ENCODE results near the gene MED23. TPM values are rescaled to one million over a fixed set of nuclear protein-coding genes. Genes with fewer than 3 reads are reported as not detected.

Gene MED23
- polyA plus RNA-seq, 1 donor: 39.9 TPM

DNA sequence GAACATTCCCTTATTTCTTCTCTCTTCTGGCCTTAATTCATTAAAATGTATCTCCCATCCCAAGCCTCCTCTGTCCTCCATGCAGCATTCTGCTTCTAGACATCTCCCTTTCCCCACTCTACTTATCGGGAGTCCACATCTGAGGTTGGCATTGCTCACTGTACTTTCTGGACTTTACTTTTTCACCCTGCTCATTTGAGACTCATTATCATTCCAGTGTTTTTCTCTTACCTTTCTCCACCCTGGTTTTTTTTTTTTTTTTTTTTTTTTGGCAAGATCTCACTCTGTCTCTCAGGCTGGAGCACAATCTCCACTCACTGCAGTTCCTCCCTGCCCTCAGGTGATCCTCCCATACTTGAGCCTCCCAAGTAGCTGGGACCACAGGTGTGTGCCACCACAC is 13.5 kb upstream of the MED23 start:
- WGBS (ENCODE audit: insufficient coverage, low lambda C conversion rate): 71% methylated on average over 1 of the region's 1 CpG
- Histone ChIP-seq H3K4me3 (ENCODE audit: low read length) (no peak overlapping the region), H3K9me3 (ENCODE audit: control insufficient read depth, low read depth, low read length) (no peaks in the 10 kb centered on the region), H3K36me3 (ENCODE audit: control insufficient read depth, insufficient read depth, low read length) (peaks cover 3% of the 10 kb centered on the region), H3K27ac (ENCODE audit: low read length) (no peak overlapping the region), H3K27me3 (ENCODE audit: control insufficient read depth, insufficient read depth, low read length) (no peaks in the 10 kb centered on the region), H3K4me1 (ENCODE audit: control insufficient read depth, insufficient read depth, low read length) (peaks cover 18% of the 10 kb centered on the region)
- peak in 1 of 2 donors; percentile 22 for DNase-seq

DNA sequence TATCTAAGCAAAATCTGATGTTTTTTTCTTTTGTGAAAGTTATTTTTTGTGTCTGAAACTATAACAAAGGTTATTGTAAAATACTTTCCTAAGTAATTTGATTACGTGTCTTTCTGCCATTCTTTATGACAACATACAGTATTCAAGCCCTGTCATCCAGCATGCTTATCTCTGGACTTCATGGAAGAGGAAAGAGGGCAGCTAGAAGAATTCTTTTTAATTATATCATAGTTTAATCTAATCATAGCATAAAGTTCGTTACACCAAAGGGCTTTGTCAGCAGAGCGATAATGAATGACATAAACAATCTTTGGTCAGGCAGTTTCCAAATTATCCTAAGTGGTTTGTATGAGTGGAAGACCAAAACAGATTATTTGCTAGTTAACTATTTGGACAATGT is 12.5 kb upstream of the MED23 start:
- Histone ChIP-seq H3K27ac (ENCODE audit: low read length) (no peak overlapping the region), H3K4me1 (ENCODE audit: control insufficient read depth, insufficient read depth, low read length) (peaks cover 23% of the 10 kb centered on the region), H3K4me3 (ENCODE audit: low read length) (no peak overlapping the region), H3K9me3 (ENCODE audit: control insufficient read depth, low read depth, low read length) (no peaks in the 10 kb centered on the region), H3K27me3 (ENCODE audit: control insufficient read depth, insufficient read depth, low read length) (no peaks in the 10 kb centered on the region), H3K36me3 (ENCODE audit: control insufficient read depth, insufficient read depth, low read length) (peaks cover 3% of the 10 kb centered on the region)
- no peak for DNase-seq
- WGBS (ENCODE audit: insufficient coverage, low lambda C conversion rate): 60% methylated on average over 1 of the region's 3 CpGs

DNA sequence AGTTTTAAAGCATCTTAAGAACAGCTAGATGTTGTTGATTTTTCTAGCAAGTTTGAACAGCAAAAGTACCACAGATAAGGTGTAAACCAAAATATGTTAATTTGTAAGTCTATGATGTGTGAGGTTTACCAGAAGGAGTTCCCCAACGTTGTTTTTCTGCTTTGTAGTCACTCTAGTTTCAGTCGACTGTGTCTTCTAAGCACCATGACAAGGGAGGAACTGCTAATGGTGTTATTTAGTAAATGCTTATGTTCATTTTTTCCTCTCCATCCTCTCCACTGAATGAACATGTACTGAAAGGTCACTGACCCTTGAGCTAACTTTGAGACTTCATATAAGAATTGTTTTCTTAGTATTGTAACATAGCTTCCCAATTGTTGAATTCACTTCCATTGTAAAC is 12.1 kb upstream of the MED23 start:
- Histone ChIP-seq H3K27me3 (ENCODE audit: control insufficient read depth, insufficient read depth, low read length) (no peaks in the 10 kb centered on the region), H3K4me1 (ENCODE audit: control insufficient read depth, insufficient read depth, low read length) (peaks cover 26% of the 10 kb centered on the region), H3K27ac (ENCODE audit: low read length) (peak overlapping the region; percentile 2), H3K4me3 (ENCODE audit: low read length) (no peak overlapping the region), H3K9me3 (ENCODE audit: control insufficient read depth, low read depth, low read length) (no peaks in the 10 kb centered on the region), H3K36me3 (ENCODE audit: control insufficient read depth, insufficient read depth, low read length) (peaks cover 3% of the 10 kb centered on the region)
- no CpG with 5 or more reads among the region's 2 CpGs for WGBS (ENCODE audit: insufficient coverage, low lambda C conversion rate)
- no peak for DNase-seq

DNA sequence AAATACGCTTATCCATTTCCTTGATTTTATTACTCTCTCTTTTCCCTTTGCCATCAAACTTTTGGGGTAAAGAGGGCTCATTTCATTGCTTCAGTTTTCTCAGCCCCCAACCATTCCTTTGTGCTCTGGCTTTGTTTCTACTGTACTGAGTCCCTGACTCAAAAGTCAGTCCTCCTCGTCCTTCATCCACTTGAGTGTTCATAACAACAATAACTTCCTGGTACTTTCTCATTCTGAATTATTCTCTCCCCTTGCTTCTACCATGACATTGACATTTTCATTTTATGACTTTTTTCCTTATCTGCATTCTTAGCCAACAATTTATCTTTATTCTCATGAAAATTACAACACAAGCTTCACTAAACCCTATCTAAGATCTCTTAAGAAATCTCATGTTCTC is 10.0 kb upstream of the MED23 start:
- 54% methylated on average over 2 of the region's 2 CpGs for WGBS (ENCODE audit: insufficient coverage, low lambda C conversion rate)
- H3K36me3 ChIP-seq (ENCODE audit: control insufficient read depth, insufficient read depth, low read length): no peaks in the 10 kb centered on the region
- DNase-seq: peak in 1 of 2 donors; percentile 46
- H3K4me1 ChIP-seq (ENCODE audit: control insufficient read depth, insufficient read depth, low read length): peaks cover 28% of the 10 kb centered on the region
- H3K9me3 ChIP-seq (ENCODE audit: control insufficient read depth, low read depth, low read length): no peaks in the 10 kb centered on the region
- H3K4me3 ChIP-seq (ENCODE audit: low read length): peak overlapping the region; percentile 41
- peak overlapping the region; percentile 72 for H3K27ac ChIP-seq (ENCODE audit: low read length)
- no peaks in the 10 kb centered on the region for H3K27me3 ChIP-seq (ENCODE audit: control insufficient read depth, insufficient read depth, low read length)

DNA sequence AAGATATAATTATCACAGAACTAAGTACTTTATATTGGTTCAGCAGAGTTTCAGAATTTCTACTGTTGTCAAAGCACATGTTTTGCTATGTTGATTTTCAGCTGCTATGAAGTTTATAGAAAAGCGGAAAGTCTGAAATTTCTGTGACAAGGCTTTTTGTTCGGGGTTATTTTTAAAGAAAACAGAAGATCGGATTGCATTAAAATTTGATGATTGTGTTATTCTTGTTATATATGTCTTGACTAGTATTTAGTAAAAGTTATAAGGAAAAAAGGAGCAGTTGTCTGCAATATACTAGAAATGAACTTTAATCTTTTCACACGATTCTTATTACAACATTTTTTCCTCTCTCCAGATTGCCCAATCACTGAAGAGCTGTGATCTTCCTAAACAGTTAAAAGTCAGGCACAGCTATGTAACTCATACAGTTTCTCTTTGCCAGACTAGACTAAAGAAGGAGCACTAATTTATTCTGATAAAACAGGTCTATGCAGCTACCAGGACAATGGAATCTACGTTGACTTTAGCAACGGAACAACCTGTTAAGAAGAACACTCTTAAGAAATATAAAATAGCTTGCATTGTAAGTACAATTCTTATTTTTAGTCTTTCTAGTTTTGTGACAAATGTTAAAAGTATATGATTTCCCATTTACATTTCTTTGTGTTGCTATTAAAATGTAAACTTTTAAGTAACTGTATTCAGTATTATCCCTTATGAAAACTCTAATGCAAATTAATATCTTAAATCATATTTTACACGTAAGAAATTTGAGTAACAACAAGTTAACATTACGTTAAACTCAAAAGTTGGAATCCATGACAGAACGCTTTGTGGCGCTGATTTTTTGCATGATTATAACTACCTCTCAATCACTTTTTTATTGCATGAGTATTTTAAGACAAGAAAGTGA is 9.1 kb upstream of the MED23 start, which contains the start of gene ENPP3:
TSS of gene ENPP3 (plus strand) at position 423 of the 913 bp plus-strand sequence. CDS start at position 506, 83 bp downstream.
- WGBS (ENCODE audit: insufficient coverage, low lambda C conversion rate): 90% methylated on average over 7 of the region's 10 CpGs
- Histone ChIP-seq H3K27ac (ENCODE audit: low read length) (peak within 1 kb of the TSS; percentile 88), H3K36me3 (ENCODE audit: control insufficient read depth, insufficient read depth, low read length) (no peaks in the 10 kb centered on the region), H3K27me3 (ENCODE audit: control insufficient read depth, insufficient read depth, low read length) (no peaks in the 10 kb centered on the region), H3K9me3 (ENCODE audit: control insufficient read depth, low read depth, low read length) (no peaks in the 10 kb centered on the region), H3K4me1 (ENCODE audit: control insufficient read depth, insufficient read depth, low read length) (peaks cover 23% of the 10 kb centered on the region), H3K4me3 (ENCODE audit: low read length) (peak within 1 kb of the TSS; percentile 41)
- DNase-seq: peak; percentile 63 to 87

DNA sequence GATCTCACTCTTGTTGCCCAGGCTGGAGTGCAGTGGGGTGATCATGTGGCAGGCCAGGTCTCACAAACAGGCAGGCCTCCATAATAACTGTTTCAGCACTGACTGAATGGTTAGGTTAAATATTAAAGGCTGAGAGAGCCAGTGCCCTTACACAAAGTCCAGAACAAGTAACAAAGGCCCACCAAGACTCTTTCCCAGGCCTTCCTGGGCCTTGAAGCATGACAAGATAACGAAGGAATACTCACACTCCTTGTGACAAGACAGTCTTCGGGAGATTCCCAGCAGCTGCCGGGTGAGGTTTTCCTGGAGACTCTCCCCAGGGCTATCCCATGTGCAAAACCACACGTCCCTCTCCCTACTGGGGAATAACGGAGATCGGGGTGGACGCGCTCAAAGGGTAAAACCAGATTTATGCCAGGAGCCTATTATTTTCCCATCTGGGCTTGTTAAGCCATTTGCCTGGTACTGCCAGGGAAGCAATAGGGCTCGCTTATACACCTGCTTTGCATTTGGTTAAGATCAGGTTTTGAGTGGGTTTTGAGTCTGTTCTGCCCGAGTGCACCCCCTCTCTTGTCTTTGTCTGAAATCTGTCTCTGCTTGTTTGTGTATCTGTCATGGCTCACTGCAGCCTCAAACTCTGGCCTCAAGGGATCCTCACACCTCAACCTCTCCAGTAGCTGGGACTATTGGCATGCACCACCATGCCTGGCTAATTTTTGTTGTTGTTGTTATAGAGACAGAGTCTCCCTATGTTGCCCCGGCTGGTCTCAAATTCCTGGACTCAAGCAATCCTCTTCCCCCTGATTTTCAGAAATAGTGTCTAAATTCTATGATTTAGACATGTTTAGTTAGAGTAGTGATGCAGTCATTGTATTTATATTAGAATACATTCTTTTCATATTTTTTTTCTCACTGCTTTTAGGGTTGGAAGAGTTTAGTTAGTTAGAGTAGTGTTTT is 7.6 kb upstream of the MED23 start:
- no peaks in the 10 kb centered on the region for H3K27me3 ChIP-seq (ENCODE audit: control insufficient read depth, insufficient read depth, low read length)
- peak; percentile 71 to 83 for DNase-seq

DNA sequence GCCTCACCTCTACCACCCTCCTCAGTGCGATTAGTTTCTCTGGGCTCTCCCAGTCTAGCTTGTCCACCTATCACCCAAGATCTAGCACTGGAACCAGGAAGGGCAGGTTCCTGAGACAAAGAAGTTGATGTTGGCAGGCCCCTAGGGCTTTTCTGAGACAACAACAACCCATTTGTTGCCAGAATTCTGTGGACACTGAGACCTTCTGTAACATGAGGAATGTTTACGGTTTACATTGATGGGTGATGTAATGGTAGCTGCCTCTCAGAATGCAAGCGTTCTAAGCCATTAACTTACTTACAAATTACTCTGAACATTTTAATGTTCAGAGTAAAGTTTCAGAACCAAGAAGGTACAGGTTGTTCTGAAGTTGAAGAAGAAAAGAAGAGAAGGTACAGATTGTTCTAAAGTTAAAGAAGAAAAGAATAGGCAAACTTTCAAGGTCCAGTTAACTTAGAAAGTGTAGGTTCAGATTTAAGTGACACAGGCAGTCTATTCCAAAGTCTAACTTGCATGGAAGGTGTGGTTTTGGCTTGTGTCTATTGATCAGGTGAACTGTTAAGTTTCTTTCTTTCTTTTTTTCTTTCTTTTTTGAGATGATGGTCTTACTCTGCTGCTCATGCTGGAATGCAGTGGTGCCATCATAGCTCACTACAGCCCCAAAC is 3.7 kb upstream of the MED23 start:
- H3K4me3 ChIP-seq (ENCODE audit: low read length): no peak overlapping the region
- H3K9me3 ChIP-seq (ENCODE audit: control insufficient read depth, low read depth, low read length): no peaks in the 10 kb centered on the region
- WGBS (ENCODE audit: insufficient coverage, low lambda C conversion rate): 93% methylated on average over 2 of the region's 3 CpGs
- no peaks in the 10 kb centered on the region for H3K36me3 ChIP-seq (ENCODE audit: control insufficient read depth, insufficient read depth, low read length)
- peak overlapping the region; percentile 43 for H3K27ac ChIP-seq (ENCODE audit: low read length)
- H3K4me1 ChIP-seq (ENCODE audit: control insufficient read depth, insufficient read depth, low read length): peaks cover 21% of the 10 kb centered on the region
- DNase-seq: peak; percentile 25 to 55
- H3K27me3 ChIP-seq (ENCODE audit: control insufficient read depth, insufficient read depth, low read length): no peaks in the 10 kb centered on the region

More for the DNA sequence above, 7.6 kb upstream of the MED23 start:
- H3K9me3 ChIP-seq (ENCODE audit: control insufficient read depth, low read depth, low read length): no peaks in the 10 kb centered on the region
- peak overlapping the region; percentile 88 for H3K27ac ChIP-seq (ENCODE audit: low read length)
- WGBS (ENCODE audit: insufficient coverage, low lambda C conversion rate): no CpG with 5 or more reads among the region's 11 CpGs
- no peaks in the 10 kb centered on the region for H3K36me3 ChIP-seq (ENCODE audit: control insufficient read depth, insufficient read depth, low read length)
- peaks cover 29% of the 10 kb centered on the region for H3K4me1 ChIP-seq (ENCODE audit: control insufficient read depth, insufficient read depth, low read length)
- H3K4me3 ChIP-seq (ENCODE audit: low read length): no peak overlapping the region

DNA sequence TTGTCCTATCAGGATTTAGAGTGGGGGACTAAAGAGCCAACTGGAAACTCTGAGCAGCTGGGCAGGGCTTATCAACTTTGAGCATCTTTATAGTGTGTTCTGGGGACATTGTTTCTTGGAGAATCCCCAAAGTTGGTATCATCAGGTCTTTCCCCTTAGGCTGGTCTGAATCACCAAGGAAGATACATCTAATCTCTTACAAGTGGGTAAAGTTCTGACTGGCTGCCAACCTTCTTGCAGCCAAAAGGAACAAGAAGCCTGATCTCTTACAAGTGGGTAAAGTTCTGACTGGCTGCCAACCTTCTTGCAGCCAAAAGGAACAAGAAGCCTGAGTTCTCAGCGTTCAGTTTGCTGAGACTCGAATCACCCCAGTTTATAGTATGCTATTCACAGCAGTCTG is 1.6 kb upstream of the MED23 start:
- H3K4me1 ChIP-seq (ENCODE audit: control insufficient read depth, insufficient read depth, low read length): peaks cover 6% of the 10 kb centered on the region
- H3K36me3 ChIP-seq (ENCODE audit: control insufficient read depth, insufficient read depth, low read length): peaks cover 2% of the 10 kb centered on the region
- no CpG with 5 or more reads among the region's 2 CpGs for WGBS (ENCODE audit: insufficient coverage, low lambda C conversion rate)
- H3K27ac ChIP-seq (ENCODE audit: low read length): no peak overlapping the region
- DNase-seq: no peak
- no peak overlapping the region for H3K4me3 ChIP-seq (ENCODE audit: low read length)
- no peaks in the 10 kb centered on the region for H3K9me3 ChIP-seq (ENCODE audit: control insufficient read depth, low read depth, low read length)
- no peaks in the 10 kb centered on the region for H3K27me3 ChIP-seq (ENCODE audit: control insufficient read depth, insufficient read depth, low read length)

DNA sequence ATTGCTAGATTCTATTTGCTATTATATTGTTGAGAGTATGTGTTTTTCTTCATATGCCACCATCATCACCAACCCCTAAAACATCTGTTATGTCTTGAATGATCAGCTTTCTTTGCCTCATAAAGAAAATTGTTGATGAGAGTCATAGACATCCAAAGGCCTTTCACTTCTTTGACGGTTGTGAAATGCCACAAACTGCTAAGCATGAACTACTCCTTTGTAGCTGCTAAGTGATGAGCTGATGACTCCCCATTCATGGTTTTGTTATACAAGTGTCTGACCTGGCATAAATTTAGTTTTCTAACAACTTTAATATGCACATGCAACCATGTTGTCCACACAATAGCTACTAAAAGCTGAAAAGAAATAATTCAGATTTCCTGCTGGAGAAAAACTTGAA is 684 bp upstream of the MED23 start:
- Histone ChIP-seq H3K36me3 (ENCODE audit: control insufficient read depth, insufficient read depth, low read length) (peaks cover 9% of the 10 kb centered on the region), H3K27me3 (ENCODE audit: control insufficient read depth, insufficient read depth, low read length) (no peaks in the 10 kb centered on the region), H3K9me3 (ENCODE audit: control insufficient read depth, low read depth, low read length) (no peaks in the 10 kb centered on the region), H3K27ac (ENCODE audit: low read length) (no peak overlapping the region), H3K4me1 (ENCODE audit: control insufficient read depth, insufficient read depth, low read length) (peaks cover 6% of the 10 kb centered on the region), H3K4me3 (ENCODE audit: low read length) (peak overlapping the region; percentile 92)
- no peak for DNase-seq
- WGBS (ENCODE audit: insufficient coverage, low lambda C conversion rate): no CpG with 5 or more reads among the region's 1 CpG

DNA sequence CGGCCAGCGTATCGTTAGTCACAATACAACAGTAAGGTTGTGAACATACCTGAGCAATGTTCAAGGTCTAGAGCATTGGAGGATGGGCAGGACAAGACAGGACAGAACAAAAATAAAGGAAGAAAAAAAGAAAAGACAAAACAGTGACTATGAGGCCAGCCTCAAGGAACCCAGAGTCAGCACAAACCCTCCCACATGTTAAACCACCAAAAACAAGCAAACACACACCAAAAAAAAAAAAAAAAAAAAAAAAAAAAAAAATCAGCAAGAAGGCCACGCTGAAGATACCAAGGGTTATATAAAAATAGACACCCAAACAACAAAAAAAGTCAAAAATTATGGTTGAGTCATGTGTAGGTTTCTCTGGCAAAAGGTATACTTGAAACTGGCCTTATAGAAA is 12.8 kb downstream of the MED23 start:
- H3K27me3 ChIP-seq (ENCODE audit: control insufficient read depth, insufficient read depth, low read length): no peaks in the 10 kb centered on the region
- H3K36me3 ChIP-seq (ENCODE audit: control insufficient read depth, insufficient read depth, low read length): peaks cover 48% of the 10 kb centered on the region
- H3K9me3 ChIP-seq (ENCODE audit: control insufficient read depth, low read depth, low read length): no peaks in the 10 kb centered on the region
- WGBS (ENCODE audit: insufficient coverage, low lambda C conversion rate): 100% methylated on average over 3 of the region's 4 CpGs
- H3K4me3 ChIP-seq (ENCODE audit: low read length): no peak overlapping the region
- no peak overlapping the region for H3K27ac ChIP-seq (ENCODE audit: low read length)
- no peak for DNase-seq
- no peaks in the 10 kb centered on the region for H3K4me1 ChIP-seq (ENCODE audit: control insufficient read depth, insufficient read depth, low read length)

Measured in large intestine (tissue), 3 donors.